GM18867 (cell line): ENCODE data around the gene SLC4A7.

ENCODE experiments used
- ATAC-seq: cut with Tn5 transposase; IDR thresholded peaks from one replicate; pipeline ENCODE4 v1.9.1; 2021; ENCODE audit warnings: mild to moderate bottlenecking, moderate library complexity; ENCODE audit not compliant: unreplicated experiment

The SLC4A7 gene

GRCh38 chr3:27326629-27327545 is 157.3 kb downstream of the SLC4A7 start:
- ATAC-seq, result no peak

DNA sequence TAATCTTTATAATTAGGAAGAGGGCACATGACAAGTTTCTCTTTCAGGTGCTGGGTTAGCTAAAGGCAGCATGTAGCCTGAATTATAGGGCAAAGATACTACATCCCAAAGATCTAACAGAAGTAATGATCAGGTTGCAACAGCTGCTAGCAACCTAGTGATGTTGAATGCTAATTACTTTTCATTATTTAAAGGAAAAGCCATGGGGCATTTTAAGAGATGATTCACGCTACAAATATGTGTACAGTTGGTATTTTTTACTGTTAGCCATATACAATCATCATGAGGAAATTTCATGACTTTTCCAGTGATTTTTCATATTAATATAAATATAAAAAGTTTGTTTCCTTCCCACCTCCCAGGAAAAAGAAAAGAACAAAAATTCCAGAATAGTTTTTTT is 158.0 kb downstream of the SLC4A7 start:
- ATAC-seq, result no peak

DNA sequence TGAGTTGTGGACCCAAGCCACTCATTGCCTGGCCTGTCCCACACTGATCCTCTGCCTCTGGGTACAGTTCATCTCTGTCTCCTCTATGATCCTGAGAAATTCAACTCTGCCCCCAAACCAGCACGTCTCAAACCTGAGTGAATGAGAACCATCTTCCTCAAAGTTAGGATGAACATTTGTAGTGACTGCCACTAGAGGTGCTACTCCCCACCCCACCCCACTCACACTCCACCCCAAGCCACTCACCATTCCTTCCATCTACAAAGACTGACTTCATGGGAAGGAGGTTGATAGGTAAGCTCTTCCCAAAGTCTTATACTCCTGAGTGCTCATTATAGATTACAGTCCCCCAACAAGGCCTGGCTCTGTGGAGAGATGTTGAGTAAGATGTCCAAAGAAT is 158.8 kb downstream of the SLC4A7 start:
- ATAC-seq, result peak; percentile 57

DNA sequence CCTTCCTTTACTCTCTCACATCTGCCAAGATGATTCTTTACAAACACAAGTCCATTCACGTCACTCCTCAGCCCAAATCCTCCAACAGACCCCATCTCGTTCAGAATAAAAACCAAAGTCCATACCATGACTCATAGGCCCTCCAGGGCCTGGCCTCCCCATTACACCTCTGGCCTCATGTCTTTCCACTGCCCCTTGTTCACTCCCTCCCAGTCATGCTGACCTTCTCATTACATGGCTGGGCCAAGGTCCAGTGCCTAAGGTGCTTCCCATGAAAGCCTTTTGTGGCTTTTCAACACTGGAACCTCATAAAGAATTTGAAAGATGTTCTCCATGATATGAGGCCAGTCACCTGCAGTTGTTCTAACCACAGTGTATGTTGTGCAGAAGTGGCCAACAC is 159.5 kb downstream of the SLC4A7 start:
- no peak for ATAC-seq

DNA sequence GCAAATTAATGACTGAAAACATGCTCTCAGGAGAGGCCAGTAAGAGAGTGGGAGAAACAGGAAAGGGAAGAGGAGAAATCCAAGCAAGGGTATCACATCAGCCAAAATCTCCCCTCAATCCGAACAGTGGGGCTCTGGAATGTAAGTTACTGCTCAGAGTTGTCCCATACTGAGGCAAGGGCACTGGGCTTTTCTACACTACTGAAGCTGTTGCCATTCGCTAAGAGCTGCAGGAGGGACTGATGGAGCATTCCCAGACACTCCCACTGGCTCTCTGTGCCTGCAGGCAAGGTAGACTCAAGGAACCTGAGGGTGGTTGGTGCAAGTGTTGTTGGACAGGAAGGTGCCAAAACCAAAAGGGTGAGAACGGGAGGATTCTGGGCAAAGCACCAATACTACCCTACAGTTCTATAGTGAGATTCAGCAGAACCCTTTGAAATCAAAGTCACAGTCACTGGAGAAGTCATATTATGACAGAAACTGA is 161.1 kb downstream of the SLC4A7 start:
- ATAC-seq, result no peak
